T-helper 2 cell (primary cell): Measurements from ENCODE around the gene GAB2.
"Not testable (repeated sequence)": the region's sequence is repeated elsewhere in the genome, so short reads cannot be mapped to it uniquely, and the experiment has no call there.

Experiments used
- DNase-seq, 5 experiments: peaks; one replicate each; pipeline versions ENCODE4 v3.0.0 to v3.0.0-alpha.2; 2012 to 2022

GAB2 gene

GRCh38 chr11:78244546-78245255, 172.9 kb downstream of the GAB2 start:
- DNase-seq: peak in 1 of 5 experiments; percentile 41

DNA sequence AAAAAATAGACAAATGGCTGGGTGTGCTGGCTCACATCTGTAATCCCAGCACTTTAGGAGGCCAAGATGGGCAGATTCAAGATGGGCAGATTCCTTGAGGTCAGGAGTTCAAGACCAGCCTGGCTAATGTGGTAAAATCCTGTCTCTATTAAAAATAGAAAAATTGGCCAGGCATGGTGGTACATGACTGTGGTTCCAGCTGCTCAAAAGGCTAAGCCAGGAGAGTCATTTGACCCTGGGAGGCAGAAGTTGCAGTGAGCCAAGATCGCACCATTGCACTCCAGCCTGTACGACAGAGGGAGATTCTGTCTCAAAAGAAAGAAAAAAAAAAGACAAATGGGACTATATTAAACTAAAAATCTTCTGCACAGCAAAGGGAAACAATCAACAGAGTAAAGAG, 173.5 kb downstream of the GAB2 start:
- DNase-seq: no peak

DNA sequence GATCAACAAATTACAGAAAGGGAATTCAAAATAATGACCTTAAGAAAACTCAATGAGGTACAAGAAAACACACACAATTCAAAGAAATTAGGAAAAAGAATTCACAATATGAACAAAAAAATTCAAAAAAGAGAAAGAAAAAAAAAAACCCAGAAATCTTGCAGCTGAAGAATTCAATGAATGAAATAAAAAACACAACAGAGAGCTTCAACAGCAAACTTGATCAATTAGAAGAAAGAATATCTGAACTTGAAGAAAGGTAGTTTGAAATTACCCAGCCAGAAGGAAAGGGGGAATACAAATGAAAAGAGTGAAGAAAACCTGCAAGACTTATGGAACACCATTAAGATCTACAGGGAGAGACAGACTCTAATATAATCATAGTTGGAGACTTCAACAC, 176.1 kb downstream of the GAB2 start:
- no peak for DNase-seq

GRCh38 chr11:78239781-78240180, 177.8 kb downstream of the GAB2 start:
- no peak for DNase-seq

- DNase-seq: no peak
Observed at GRCh38 chr11:78237293-78238046, 180.2 kb downstream of the GAB2 start.

GRCh38 chr11:78234006-78234405, 183.6 kb downstream of the GAB2 start:
- DNase-seq: no peak

GRCh38 chr11:78233046-78233445, 184.6 kb downstream of the GAB2 start:
- not testable (repeated sequence) for DNase-seq

- no peak for DNase-seq
Observed at GRCh38 chr11:78231962-78232501, 185.6 kb downstream of the GAB2 start.

DNA sequence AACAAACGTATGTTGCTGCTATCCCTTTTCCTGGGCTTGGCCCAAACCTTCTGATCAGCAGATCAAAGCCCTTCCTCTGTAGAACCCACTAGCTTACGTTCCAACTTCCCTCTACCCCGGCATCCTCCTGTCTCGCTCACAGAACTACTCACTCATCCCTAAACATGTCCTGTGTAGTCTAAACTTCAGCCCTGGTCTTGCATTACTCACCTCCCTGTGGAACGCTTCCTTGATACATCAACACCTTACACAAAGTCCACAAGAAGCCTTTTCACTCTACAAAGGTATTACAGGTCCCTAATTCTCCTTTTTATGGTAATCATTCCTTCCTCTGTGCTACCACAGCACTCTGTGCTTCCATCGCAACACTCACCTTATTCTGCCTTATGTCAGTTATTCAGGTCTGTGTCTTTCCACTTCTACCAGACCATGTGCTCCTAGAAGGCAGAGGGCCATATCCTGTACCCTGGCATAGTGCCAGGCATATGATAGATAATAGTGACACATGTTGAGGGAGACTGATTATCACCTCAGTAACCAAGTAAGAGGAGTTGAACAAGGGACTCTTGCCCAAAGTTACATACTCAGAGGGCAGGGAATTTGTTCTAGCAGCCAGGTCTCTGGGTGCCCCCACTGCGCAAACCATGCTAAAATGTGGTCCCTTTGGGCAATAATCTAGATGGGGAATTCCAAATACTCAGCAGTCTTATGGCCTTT, 187.3 kb downstream of the GAB2 start:
- DNase-seq: no peak

DNA sequence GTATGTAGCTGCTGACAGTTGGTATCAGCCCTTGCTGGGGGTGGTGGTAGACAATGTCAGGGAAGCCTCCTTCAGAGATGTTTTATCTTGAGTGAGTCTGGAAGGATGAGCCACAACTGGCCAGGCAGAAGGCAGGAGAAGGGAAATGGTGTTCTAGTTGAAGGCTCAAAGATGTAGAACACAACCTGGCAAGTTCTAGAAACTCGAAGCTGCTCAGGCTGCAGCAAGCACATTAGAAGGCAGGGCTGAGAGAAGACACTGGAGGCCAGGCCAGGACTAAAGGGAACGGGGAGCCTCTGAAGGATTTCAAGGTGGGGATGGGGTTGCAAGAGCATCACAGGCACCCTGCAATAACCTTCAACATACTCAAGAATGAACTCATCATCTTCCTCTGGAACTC, 188.5 kb downstream of the GAB2 start:
- DNase-seq: no peak

DNA sequence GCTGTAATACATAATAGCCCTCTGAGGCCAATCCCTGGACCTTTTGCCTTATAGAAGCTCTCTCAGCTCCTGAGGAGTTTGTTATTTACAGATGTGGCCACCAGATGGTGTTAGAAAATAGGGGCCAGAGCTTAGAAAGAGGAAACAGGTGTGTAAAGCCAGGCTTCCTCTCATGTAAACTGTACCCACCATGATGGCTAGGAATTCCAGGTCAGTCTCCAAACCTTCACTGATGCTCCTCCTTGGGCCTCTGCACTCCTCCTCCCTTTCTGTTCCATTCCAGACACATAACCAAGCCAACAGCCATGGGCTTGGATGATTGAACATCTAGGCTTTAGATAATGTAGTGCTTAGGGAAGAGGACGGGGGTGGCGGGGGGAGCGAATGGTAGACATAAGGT, 189.2 kb downstream of the GAB2 start:
- peak in 1 of 5 experiments; percentile 73 for DNase-seq

DNA sequence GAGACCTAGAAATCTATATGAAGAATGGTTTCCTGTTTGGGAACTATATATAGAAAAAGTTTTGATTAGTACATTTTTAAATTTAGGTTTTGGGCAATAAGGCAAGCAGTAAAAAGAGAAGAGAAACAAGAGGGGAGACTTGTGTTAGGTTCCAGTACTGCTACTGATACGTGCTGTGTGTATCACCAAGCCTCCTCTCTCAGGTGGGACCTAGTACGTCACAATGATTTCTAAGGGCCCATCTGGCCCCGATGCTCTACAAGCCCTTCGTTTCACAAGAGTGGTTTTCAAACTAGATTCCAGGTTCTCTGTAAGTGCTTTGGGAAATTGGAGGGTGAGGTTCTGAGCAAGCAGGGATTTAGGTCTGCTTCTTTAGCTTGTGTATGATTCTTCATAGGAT, 189.7 kb downstream of the GAB2 start:
- no peak for DNase-seq

DNA sequence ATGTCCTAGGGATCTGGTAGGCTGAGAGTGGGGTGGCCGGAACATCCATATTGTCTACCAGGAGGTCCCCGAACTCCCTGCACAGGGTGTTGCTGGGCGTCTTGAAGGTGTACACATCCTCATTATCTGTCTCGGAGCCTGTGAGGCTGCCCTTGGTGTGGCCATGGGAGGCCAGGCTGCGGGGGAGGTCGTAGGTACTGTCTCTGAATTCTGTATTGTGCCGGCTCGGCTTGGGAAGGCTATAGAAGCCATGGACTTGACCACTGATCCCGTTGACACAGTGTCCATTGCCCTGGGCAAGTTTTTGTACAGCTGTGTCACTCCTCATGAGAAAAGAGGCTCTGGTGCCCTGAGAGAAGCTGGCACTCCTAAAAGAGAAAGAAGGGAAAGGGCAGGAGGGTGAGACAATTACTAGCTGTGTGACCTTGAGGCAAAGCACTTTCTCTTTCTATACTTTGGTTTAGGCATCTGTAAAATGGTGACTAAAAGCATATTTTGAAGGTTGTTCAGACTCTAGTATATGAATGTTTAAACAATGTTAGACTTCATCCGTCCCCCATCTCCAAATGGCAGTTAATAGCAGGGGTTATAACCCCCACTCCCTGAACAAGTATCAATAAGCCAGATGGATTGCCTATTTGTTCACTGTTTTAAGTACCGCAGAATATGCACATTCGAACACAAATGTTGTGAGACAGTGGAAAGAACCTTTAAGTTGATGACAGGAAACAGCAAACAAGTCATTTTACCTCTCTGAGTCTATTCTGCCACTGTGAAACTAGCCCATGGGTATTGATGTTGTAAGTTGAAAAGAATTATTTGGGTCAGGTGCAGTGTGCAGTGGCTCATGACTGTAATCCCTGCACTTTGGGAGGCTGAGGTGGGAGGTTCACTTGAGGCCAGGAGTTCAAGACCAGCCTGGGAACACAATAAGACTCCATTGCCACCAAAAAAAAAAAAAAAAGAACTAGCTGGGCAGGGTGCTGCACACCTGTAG, 190.6 kb downstream of the GAB2 start:
- peak in 1 of 5 experiments; percentile 58 for DNase-seq

- no peak for DNase-seq
Observed at GRCh38 chr11:78224906-78225420, 192.7 kb downstream of the GAB2 start.

- DNase-seq: no peak
Observed at GRCh38 chr11:78224506-78224905, 193.1 kb downstream of the GAB2 start.

- no peak for DNase-seq
Observed at GRCh38 chr11:78223320-78223954, 194.2 kb downstream of the GAB2 start.

GRCh38 chr11:78222726-78223125, 194.9 kb downstream of the GAB2 start:
- not testable (repeated sequence) for DNase-seq

DNA sequence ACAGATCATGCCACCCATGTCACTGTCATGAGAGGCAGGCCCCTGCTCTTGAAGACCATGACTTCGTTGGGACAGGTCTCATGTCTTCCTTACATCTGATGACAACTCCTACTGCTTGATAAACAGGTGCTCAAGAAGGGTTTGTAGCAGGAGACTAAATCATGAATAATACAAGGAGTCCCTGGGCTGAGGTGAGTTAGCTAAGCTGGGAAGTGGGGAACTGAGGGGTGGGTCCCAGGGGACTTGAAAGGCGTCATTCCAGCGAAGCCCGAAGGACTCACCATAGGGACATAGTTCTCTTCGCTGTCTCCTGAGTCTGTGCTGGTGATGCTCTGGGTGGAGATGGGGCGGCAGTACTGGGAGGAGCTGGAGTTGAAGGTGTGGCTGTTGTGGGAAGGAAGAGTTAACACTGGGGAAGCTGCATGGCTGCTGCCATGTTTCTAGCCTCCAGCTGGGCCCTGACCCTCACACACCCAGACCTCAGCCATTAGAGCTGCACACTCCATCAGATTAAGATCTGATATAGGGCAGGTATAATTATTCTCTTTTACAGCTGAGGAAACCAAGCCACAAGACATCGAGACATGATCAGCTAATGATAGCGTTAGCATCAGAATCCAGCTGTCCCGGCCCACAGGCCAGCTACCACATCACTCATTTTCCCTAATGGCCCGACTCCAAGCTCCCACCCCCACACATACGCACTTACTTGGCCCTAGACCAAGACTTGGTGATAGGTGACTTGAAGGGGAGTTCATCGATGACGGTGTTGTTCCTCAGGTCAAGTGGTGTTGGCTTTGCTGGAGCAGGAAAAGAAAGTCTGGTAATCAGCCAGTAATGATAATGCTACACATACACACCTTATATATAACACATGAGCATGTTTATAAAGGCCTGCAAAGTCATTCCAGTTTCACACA, 196.0 kb downstream of the GAB2 start:
- DNase-seq: no peak

DNA sequence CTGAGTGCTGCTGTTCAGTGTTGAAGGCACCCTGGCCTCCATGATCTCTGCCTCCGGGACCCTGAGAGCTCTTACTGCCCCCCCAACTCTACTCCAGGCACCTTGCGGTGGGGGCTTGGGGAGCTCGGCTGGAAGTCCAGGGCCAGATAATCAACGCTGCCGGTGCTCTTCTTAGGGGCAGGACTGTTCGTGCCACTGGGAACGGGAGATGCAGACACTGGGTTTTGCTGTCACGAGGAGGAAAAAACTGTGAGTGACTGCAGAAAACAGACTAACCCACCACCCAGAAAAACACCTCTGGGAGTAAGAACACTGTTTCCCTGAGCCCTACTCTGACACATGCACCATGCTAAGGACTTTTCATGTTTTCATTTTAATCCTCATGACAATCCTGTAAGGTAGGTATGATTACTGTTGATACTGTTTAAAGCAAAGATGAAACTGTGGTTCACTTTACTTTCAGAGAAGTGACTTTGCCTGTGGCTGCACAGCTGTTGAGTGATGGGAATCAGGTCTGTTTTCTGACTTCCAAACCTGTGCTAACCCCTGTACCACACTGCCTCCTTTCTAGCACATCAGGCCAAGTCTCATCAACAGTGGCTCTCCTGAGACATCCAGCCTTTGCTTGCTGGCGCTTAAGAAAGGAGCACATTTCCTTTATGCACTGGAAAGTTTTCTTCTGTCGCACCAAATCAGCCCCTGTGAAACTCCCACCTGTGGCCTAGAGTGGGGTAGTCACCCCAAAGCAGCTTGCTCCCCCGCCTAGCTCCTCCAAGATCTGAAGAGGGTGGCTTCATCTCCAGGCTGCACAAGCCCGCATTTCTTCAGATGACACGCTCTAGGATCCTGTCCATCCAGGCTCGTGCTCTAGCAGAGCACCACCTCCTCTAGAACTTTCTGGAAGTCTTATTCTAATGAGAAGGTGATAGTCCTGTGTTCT, 197.1 kb downstream of the GAB2 start:
- peak in 1 of 5 experiments; percentile 19 for DNase-seq
